Activated naive CD4-positive, alpha-beta T cell treated with anti-CD3 and anti-CD28 coated beads for 36 hours (primary cell): ENCODE measurements around the gene CTTNBP2. TPM values are rescaled to one million over a fixed set of nuclear protein-coding genes. Genes with fewer than 3 reads are reported as not detected.

Experiments used
- CTCF ChIA-PET: fragments of 350-600 bp; sonication (Branson Sonifier 250); formaldehyde crosslinking; loops from one replicate; lab custom pipeline; 2021; ENCODE audit warnings: antibody characterized with exemption; lab: Charles Lee
- DNase-seq: peaks from one replicate; pipeline ENCODE4 v3.0.0-alpha.2; 2020
- H3K27ac Mint-ChIP-seq: one replicate; pipeline ENCODE4 v1.8.0; 2021; ENCODE audit warnings: mild to moderate bottlenecking, mixed read lengths
- H3K27me3 Mint-ChIP-seq: one replicate; pipeline ENCODE4 v1.8.0; 2021; ENCODE audit warnings: low read depth, mixed read lengths
- H3K36me3 Mint-ChIP-seq: one replicate; pipeline ENCODE4 v1.8.0; 2021; ENCODE audit warnings: low read depth, mixed read lengths
- H3K4me1 Mint-ChIP-seq: one replicate; pipeline ENCODE4 v1.8.0; 2021; ENCODE audit warnings: low read depth, mixed read lengths
- H3K4me3 Mint-ChIP-seq: one replicate; pipeline ENCODE4 v1.8.0; 2021; ENCODE audit warnings: mild to moderate bottlenecking, moderate library complexity, mixed read lengths
- H3K9me3 Mint-ChIP-seq: one replicate; pipeline ENCODE4 v1.8.0; 2021; ENCODE audit warnings: mixed read lengths
- intact Hi-C: fragments of 100-400 bp; cut with micrococcal nuclease; formaldehyde crosslinking; loops from one replicate; pipeline ENCODE4 v1.15.1; 2023
- total RNA-seq, 2 experiments: library from RNA; stranded (reverse); gene quantifications; one replicate each; pipeline ENCODE4 v1.2.3, GENCODE V29; 2021

The CTTNBP2 gene
- total RNA-seq, 2 experiments from 2014 or later: not detected

DNA sequence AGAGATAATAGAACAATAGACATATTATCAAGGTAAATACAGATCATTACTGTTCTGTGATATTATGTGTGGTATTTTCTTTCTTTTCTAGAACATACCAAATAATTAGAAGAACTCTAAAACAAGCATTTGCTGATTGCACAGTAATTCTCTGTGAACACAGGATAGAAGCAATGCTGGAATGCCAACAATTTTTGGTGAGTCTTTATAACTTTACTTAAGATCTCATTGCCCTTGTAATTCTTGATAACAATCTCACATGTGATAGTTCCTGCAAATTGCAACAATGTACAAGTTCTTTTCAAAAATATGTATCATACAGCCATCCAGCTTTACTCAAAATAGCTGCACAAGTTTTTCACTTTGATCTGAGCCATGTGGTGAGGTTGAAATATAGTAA, 207.9 kb downstream of the CTTNBP2 start:
- Mint-ChIP-seq H3K4me1 (no peaks in the 10 kb centered on the region), H3K27ac (no peak overlapping the region), H3K36me3 (no peaks in the 10 kb centered on the region), H3K4me3 (no peak overlapping the region), H3K9me3 (no peaks in the 10 kb centered on the region), H3K27me3 (no peaks in the 10 kb centered on the region)
- CTCF ChIA-PET: no interaction called here
- DNase-seq: no peak
- intact Hi-C loops: no loop called here

DNA sequence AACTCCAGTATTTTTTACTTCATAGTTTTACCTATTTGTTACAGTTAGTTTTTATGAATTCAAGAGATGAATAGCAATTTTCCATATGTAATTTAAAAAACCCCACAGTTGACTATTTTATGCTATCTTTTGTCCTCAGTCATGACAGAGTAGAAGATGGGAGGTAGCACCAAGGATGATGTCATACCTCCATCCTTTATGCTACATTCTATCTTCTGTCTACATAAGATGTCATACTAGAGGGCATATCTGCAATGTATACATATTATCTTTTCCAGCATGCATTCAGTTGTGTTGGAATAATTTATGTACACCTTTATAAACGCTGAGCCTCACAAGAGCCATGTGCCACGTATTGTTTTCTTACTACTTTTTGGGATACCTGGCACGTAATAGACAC, 209.2 kb downstream of the CTTNBP2 start:
- no peaks in the 10 kb centered on the region for H3K9me3 Mint-ChIP-seq
- no peaks in the 10 kb centered on the region for H3K4me1 Mint-ChIP-seq
- DNase-seq: no peak
- CTCF ChIA-PET: no interaction called here
- no peaks in the 10 kb centered on the region for H3K36me3 Mint-ChIP-seq
- H3K4me3 Mint-ChIP-seq: no peak overlapping the region
- H3K27ac Mint-ChIP-seq: no peak overlapping the region
- H3K27me3 Mint-ChIP-seq: no peaks in the 10 kb centered on the region
- intact Hi-C loops: no loop called here

GRCh38 chr7:117661328-117661727, 211.9 kb downstream of the CTTNBP2 start:
- no peak for DNase-seq
- CTCF ChIA-PET: interaction anchor here (0.6 kb wide), 1 partner anchor 233 kb away, joined by 3 read pairs; no protein-coding TSS in a partner anchor
- Mint-ChIP-seq H3K4me1 (no peaks in the 10 kb centered on the region), H3K9me3 (no peaks in the 10 kb centered on the region), H3K36me3 (no peaks in the 10 kb centered on the region), H3K27ac (no peak overlapping the region), H3K27me3 (no peaks in the 10 kb centered on the region), H3K4me3 (no peak overlapping the region)
- intact Hi-C loops: no loop called here
